Endothelial cell of umbilical vein (primary cell): ENCODE data around the gene MYO9B. TPM values are rescaled to one million over a fixed set of nuclear protein-coding genes. Genes with fewer than 3 reads are reported as not detected.

Source experiments
- BruUV-seq: library from RNA; stranded (reverse); fragments of 400-500 nt; replicated peaks from 2 replicates; lab custom pipeline; 2021; lab: Mats Ljungman, UMichigan
- CTCF ChIA-PET: fragments of 300-600, 350-600 bp; sonication (Branson Sonifier 250); formaldehyde crosslinking; loops from one replicate; lab custom pipeline; 2021; ENCODE audit warnings: antibody characterized with exemption, inconsistent platforms; lab: Charles Lee
- POLR2A ChIA-PET: fragments of 300-600, 350-600 bp; sonication (Branson Sonifier 250); formaldehyde crosslinking; loops from one replicate; lab custom pipeline; 2021; ENCODE audit warnings: antibody characterized with exemption, inconsistent platforms; lab: Charles Lee
- DNase-seq: peaks from one replicate; pipeline ENCODE4 v3.0.0-alpha.2; 2011; ENCODE audit warnings: low read depth, low spot score
- FAIRE-seq: peaks from 2 replicates; lab custom pipeline; 2011; peaks lifted over from hg19 to GRCh38; lab: Jason Lieb, UNC
- H2AFZ ChIP-seq: 2 replicates; pipeline ENCODE4 v1.6.0; 2012; ENCODE audit warnings: low read depth, low read length, control low read depth, inconsistent platforms
- H3K27ac ChIP-seq: 2 replicates; pipeline ENCODE4 v1.5.1; 2011; ENCODE audit warnings: low read depth, mild to moderate bottlenecking, control low read depth, low read length, moderate library complexity; ENCODE audit not compliant: insufficient read depth
- H3K27me3 ChIP-seq, 2 experiments: 2 replicates each; pipeline versions ENCODE4 v1.6.0 to v1.6.1; 2011; ENCODE audit warnings: low read length in 2 of 2, mixed read lengths in 1 of 2; ENCODE audit not compliant: control insufficient read depth in 2 of 2, insufficient read depth in 2 of 2
- H3K36me3 ChIP-seq, 2 experiments: 2 replicates in 1 of 2; 3 replicates in 1 of 2; pipeline ENCODE4 v1.5.1; 2011; ENCODE audit warnings: low read length in 2 of 2, mild to moderate bottlenecking in 1 of 2, moderate library complexity in 1 of 2; ENCODE audit not compliant: control insufficient read depth in 2 of 2, insufficient read depth in 2 of 2; ENCODE audit errors: extremely low read depth in 1 of 2
- H3K4me1 ChIP-seq: 3 replicates; pipeline ENCODE4 v1.5.1; 2011; ENCODE audit warnings: mild to moderate bottlenecking, low read length; ENCODE audit not compliant: control insufficient read depth, insufficient read depth; ENCODE audit errors: extremely low read depth
- H3K4me2 ChIP-seq: 2 replicates; pipeline ENCODE4 v1.6.1; 2011; ENCODE audit warnings: low read length, control low read depth, mixed read lengths; ENCODE audit not compliant: insufficient read depth
- H3K4me3 ChIP-seq, 3 experiments: fragments of 200-600 bp in 1 of 3; sonication (generic), shearing (Covaris generic) in 1 of 3; replicated peaks in 1 of 3; 2 replicates each; pipeline ENCODE4 v1.5.1; 2011 to 2016; ENCODE audit warnings: control low read depth in 3 of 3, low read length in 3 of 3, mild to moderate bottlenecking in 2 of 3, inconsistent platforms in 1 of 3, low read depth in 1 of 3, moderate library complexity in 1 of 3; ENCODE audit not compliant: insufficient read depth in 1 of 3
- H3K79me2 ChIP-seq: 2 replicates; pipeline ENCODE4 v1.6.0; 2012; ENCODE audit warnings: low read length, inconsistent platforms; ENCODE audit not compliant: control insufficient read depth, insufficient read depth
- H3K9ac ChIP-seq: replicated peaks from 2 replicates; pipeline ENCODE3; 2011; ENCODE audit warnings: low read length, control low read depth; ENCODE audit not compliant: insufficient read depth; ENCODE audit errors: extremely low read depth
- H3K9me1 ChIP-seq: replicated peaks from 3 replicates; pipeline ENCODE4 v1.6.0; 2011; ENCODE audit warnings: mild to moderate bottlenecking, low read length; ENCODE audit not compliant: control insufficient read depth, insufficient read depth; ENCODE audit errors: extremely low read depth
- H3K9me3 ChIP-seq: replicated peaks from 2 replicates; pipeline ENCODE4 v1.5.1; 2012; ENCODE audit warnings: low read length, inconsistent platforms; ENCODE audit not compliant: control insufficient read depth, insufficient read depth
- H4K20me1 ChIP-seq: replicated peaks from 2 replicates; pipeline ENCODE3; 2011; ENCODE audit warnings: mild to moderate bottlenecking, low read length; ENCODE audit not compliant: control insufficient read depth, insufficient read depth; ENCODE audit errors: extremely low read depth
- CTCF ChIP-seq, 2 donors: IDR thresholded peaks; 1 replicate in 1 of 2; 2 replicates in 1 of 2; pipeline ENCODE4 v1.5.1; 2011; ENCODE audit warnings: low read length in 2 of 2, mild to moderate bottlenecking in 2 of 2, moderate library complexity in 2 of 2, control low read depth in 1 of 2, inconsistent platforms in 1 of 2, low read depth in 1 of 2; ENCODE audit not compliant: insufficient read depth in 1 of 2; ENCODE audit errors: extremely low read depth in 1 of 2
- EZH2 ChIP-seq: IDR thresholded peaks from 2 replicates; pipeline ENCODE4 v1.6.1; 2012; ENCODE audit warnings: borderline replicate concordance, low read depth, mild to moderate bottlenecking, moderate library complexity, low read length, inconsistent platforms; ENCODE audit not compliant: severe bottlenecking
- FOS ChIP-seq: IDR thresholded peaks from 2 replicates; pipeline ENCODE4 v1.6.1; 2011; ENCODE audit warnings: mild to moderate bottlenecking, low read length, moderate library complexity, borderline replicate concordance; ENCODE audit not compliant: insufficient read depth
- GATA2 ChIP-seq: IDR thresholded peaks from 2 replicates; pipeline ENCODE4 v1.7.0; 2011; ENCODE audit warnings: low read depth, mild to moderate bottlenecking, moderate library complexity, mixed read lengths, low read length; ENCODE audit not compliant: insufficient read length, insufficient read depth
- JUN ChIP-seq: IDR thresholded peaks from 2 replicates; pipeline ENCODE4 v1.6.1; 2011; ENCODE audit warnings: borderline replicate concordance, low read depth; ENCODE audit not compliant: insufficient read length, insufficient read depth
- MAX ChIP-seq: IDR thresholded peaks from 2 replicates; pipeline ENCODE4 v1.6.1; 2011; ENCODE audit not compliant: insufficient read depth, insufficient read length
- MYC ChIP-seq: IDR thresholded peaks from one replicate; pipeline ENCODE4 v1.6.1; 2011; ENCODE audit warnings: mild to moderate bottlenecking, low read depth, low read length
- POLR2A ChIP-seq: IDR thresholded peaks from 2 replicates; pipeline ENCODE4 v1.6.1; 2012; ENCODE audit warnings: low read depth, mild to moderate bottlenecking, control low read depth, low read length
- POLR2AphosphoS5 ChIP-seq: IDR thresholded peaks from 2 replicates; pipeline ENCODE4 v1.6.1; 2012; ENCODE audit warnings: low read depth, mild to moderate bottlenecking, control low read depth, low read length, moderate library complexity; ENCODE audit not compliant: insufficient read depth
- dilution Hi-C: fragments of 300-500 bp; cut with MboI; formaldehyde crosslinking; loops from one replicate; pipeline ENCODE4 v1.15.0; 2019; ENCODE audit warnings: low sequenced_read_pairs; ENCODE audit not compliant: extremely low pct_ligation_motif_present
- intact Hi-C: fragments of 100-400 bp; cut with micrococcal nuclease; formaldehyde crosslinking; loops from one replicate; pipeline ENCODE4 v1.10.0; 2022
- polyA plus RNA-seq, 4 experiments: library from polyadenylated mRNA; depleted of rRNA in 3 of 4; stranded (reverse) in 3 of 4; unstranded in 1 of 4; fragments of >200 nt; gene quantifications; 2 replicates each; pipeline versions ENCODE4 v1.2.1 to v1.2.3, GENCODE V29; 2011 to 2012; ENCODE audit warnings: missing spikeins in 1 of 4
- total RNA-seq: library from RNA; stranded (reverse); gene quantifications from 2 replicates; pipeline ENCODE4 v1.2.3, GENCODE V29; 2021

The MYO9B gene
- total and polyA plus RNA-seq, 2 donors (not counting 3 experiments of a cell fraction or from before 2014, with no cell fraction given): 64.4 to 119 TPM

DNA sequence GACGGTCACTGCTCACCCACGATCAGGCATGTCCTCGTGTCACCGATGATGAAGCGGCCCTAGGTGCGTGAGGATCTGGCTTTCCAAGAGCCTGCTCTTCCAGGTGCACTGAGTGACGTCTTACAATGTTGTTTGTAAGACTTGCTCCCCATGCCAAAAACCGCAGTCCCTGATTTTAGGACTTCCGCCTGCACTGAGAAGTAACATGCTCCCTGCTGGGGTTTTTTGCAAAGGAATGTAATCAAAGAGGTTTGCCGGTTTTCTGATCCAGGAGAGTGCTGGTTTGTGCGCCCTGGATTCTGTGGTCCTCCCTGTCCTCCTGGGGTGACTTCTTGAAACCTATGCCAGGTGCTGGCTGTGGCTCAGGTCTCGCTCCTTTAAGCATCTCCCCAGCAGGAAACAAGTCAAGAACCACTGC is 38.8 kb downstream of the MYO9B start:
- no peaks in the 10 kb centered on the region for H3K4me1 ChIP-seq
- H3K9ac ChIP-seq: no peak overlapping the region
- H3K4me3 ChIP-seq: no peak overlapping the region
- no peak overlapping the region for H3K4me2 ChIP-seq
- FAIRE-seq (no peak), DNase-seq (no peak)
- H3K9me3 ChIP-seq: no peaks in the 10 kb centered on the region
- BruUV-seq: no TSS peak
- ChIA-PET CTCF (no interaction called here), POLR2A (no interaction called here)
- H3K36me3 ChIP-seq: peaks cover 0 to 14% of the 10 kb centered on the region in 2 experiments
- peaks cover 68% of the 10 kb centered on the region for H3K79me2 ChIP-seq
- intact Hi-C loops: no loop called here
- no peaks in the 10 kb centered on the region for H3K27me3 ChIP-seq
- no peak overlapping the region for H3K27ac ChIP-seq
- no peak for TF ChIP-seq CTCF (IDR thresholded peaks at IDR 0.05; ENCODE audit: extremely low read depth in 1 of 2, insufficient read depth in 1 of 2, low read depth in 1 of 2, low read length in 2 of 2)
- TF ChIP-seq MYC: no peak
- no peak for TF ChIP-seq GATA2
- no peak for TF ChIP-seq POLR2AphosphoS5
- no peak for TF ChIP-seq POLR2A
- no peak for TF ChIP-seq MAX
- TF ChIP-seq FOS: no peak
- no peak for TF ChIP-seq JUN
- no peak for TF ChIP-seq EZH2
- no peaks in the 10 kb centered on the region for H3K9me1 ChIP-seq
- no peak overlapping the region for H2AFZ ChIP-seq
- no peaks in the 10 kb centered on the region for H4K20me1 ChIP-seq
- dilution Hi-C loops: no loop called here
